Heart left ventricle (tissue), 13 donors: ENCODE measurements around the gene XIRP2.

Source experiments
- POLR2A ChIP-seq, 2 donors: fragments of 450-650 bp; IDR thresholded peaks; one replicate each; pipeline ENCODE4 v1.6.1; 2017; ENCODE audit warnings: antibody characterized with exemption in 2 of 2, mild to moderate bottlenecking in 2 of 2, moderate library complexity in 2 of 2
- TF ChIP-seq, protein P1 (sequence below), 12 donors: fragments of 200-600 bp; sonication (generic) in 4 of 12; IDR thresholded peaks; one replicate each; pipeline versions ENCODE4 v1.5.0 to v1.8.0; 2018 to 2022; ENCODE audit warnings: antibody characterized with exemption in 12 of 12, mild to moderate bottlenecking in 5 of 12
- donor health status: ischemic (EF 13 %, LVEDD 7.1; RV severe dilation, severe dysfunction).
- donor health status: DM: no; HTN: yes; CAD: no.
- donor health status: DM: no; HTN: no; CAD: no.
- donor health status: ischemic (EF 25% LVEDD 6.9; RV normal size, moderate dysfunction).
- donor health status: ischemic (EF 25% LVEDD 5.7; RV mildly dilated, moderate dysfunction).
- donor health status: ischemic (EF 35%, LVEDD 5.7; RV mildly dilated, moderate dysfunction).
- donor health status: nonischemic (EF 11% LVEDD 7.7; RV severe dilation, severe dysfunction).
- donor health status: DM: yes; HTN: yes; CAD: no.
- donor health status: PGD.
- donor health status: ischemic (EF 29% LVEDD 5.4; RV normal size, mild dysfunction).
- donor health status: nonischemic (EF 23%, LVEDD 6.1; RV moderate dilation, normal function).

DNA sequence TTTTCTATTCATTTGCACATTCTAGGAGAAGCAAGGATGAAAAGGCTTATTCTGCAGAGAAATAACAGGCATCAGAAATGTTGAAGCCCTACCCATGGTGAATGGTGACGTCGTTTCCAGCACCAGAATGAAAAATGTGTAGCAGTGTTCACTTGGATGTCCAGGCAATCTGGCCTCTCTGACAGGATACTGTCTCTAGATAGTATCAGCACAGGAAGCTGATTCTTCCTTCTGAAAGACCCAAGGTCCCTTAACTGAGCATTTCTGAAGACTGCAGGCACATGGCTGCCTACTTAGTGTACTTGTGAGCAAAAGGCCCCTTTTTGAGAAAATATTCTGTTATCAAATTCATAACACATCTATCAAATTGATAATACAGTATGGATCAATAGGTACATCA lies 234.1 kb downstream of the XIRP2 start:
- TF ChIP-seq, protein P1, sequence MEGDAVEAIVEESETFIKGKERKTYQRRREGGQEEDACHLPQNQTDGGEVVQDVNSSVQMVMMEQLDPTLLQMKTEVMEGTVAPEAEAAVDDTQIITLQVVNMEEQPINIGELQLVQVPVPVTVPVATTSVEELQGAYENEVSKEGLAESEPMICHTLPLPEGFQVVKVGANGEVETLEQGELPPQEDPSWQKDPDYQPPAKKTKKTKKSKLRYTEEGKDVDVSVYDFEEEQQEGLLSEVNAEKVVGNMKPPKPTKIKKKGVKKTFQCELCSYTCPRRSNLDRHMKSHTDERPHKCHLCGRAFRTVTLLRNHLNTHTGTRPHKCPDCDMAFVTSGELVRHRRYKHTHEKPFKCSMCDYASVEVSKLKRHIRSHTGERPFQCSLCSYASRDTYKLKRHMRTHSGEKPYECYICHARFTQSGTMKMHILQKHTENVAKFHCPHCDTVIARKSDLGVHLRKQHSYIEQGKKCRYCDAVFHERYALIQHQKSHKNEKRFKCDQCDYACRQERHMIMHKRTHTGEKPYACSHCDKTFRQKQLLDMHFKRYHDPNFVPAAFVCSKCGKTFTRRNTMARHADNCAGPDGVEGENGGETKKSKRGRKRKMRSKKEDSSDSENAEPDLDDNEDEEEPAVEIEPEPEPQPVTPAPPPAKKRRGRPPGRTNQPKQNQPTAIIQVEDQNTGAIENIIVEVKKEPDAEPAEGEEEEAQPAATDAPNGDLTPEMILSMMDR (IDR thresholded peaks at IDR 0.05), result no peak
- no peak for TF ChIP-seq POLR2A (IDR thresholded peaks at IDR 0.05)
